ENCODE results near the gene RTN1.

DNA sequence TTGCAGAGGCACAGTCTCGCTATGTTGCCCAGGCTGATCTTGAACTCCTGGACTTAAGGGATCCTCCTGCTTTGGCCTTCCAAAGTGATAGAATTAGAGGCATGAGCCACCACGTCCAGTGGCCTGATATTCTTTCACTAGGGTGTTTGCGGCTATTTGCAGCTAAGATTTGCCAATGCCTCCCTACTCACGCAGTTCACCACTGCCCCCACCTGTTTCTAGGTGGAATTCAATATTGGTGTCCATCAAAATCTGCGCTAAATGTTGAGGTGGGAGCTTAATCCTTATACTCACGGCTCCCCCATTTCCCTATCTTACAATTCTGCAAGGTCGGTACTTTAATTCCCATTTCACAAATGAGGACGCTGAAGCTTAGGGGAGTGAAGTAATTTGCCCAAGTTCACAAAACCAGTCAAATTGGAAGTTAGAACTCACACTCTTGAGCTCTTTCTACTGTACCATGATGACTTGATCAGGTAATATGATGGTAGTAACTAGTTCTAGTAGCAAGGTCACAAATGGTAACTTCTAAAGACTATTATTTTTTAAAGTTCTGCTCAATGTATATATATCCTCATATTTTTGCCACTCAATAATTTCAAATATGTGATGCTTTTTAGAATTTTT, 27.3 kb upstream of the RTN1 start:
- TF ChIP-seq, protein P1, sequence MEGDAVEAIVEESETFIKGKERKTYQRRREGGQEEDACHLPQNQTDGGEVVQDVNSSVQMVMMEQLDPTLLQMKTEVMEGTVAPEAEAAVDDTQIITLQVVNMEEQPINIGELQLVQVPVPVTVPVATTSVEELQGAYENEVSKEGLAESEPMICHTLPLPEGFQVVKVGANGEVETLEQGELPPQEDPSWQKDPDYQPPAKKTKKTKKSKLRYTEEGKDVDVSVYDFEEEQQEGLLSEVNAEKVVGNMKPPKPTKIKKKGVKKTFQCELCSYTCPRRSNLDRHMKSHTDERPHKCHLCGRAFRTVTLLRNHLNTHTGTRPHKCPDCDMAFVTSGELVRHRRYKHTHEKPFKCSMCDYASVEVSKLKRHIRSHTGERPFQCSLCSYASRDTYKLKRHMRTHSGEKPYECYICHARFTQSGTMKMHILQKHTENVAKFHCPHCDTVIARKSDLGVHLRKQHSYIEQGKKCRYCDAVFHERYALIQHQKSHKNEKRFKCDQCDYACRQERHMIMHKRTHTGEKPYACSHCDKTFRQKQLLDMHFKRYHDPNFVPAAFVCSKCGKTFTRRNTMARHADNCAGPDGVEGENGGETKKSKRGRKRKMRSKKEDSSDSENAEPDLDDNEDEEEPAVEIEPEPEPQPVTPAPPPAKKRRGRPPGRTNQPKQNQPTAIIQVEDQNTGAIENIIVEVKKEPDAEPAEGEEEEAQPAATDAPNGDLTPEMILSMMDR (IDR thresholded peaks at IDR 0.05), result peak; percentile 21 to 54 (median 46)
- no peak for TF ChIP-seq POLR2AphosphoS5 (IDR thresholded peaks at IDR 0.05)
- no peak for TF ChIP-seq POLR2A (IDR thresholded peaks at IDR 0.05)

Measured in transverse colon (tissue), 4 donors.